HCT116 (cell line): ENCODE measurements around the gene IQGAP2. TPM values are rescaled to one million over a fixed set of nuclear protein-coding genes. Genes with fewer than 3 reads are reported as not detected.
A peak's percentile ranks its signal among the peaks of the same experiment; 100 is the strongest.
"Not testable (repeated sequence)": the region's sequence is repeated elsewhere in the genome, so short reads cannot be mapped to it uniquely, and the experiment has no call there.

Experiments
- ATAC-seq: fragments of 200-7000 bp; cut with Tn5 transposase; 2 replicates; pipeline ENCODE4 v1.9.1; 2020; ENCODE audit warnings: mild to moderate bottlenecking, moderate library complexity
- BruUV-seq: library from RNA; stranded (reverse); fragments of 400-500 nt; replicated peaks from 2 replicates; lab custom pipeline; 2021; lab: Mats Ljungman, UMichigan
- CTCF ChIA-PET: fragments of 300-600 bp; sonication (Branson Sonifier 250); formaldehyde crosslinking; loops from one replicate; lab custom pipeline; 2021; ENCODE audit warnings: antibody characterized with exemption; lab: Charles Lee
- POLR2A ChIA-PET: fragments of 300-600, 350-600 bp; sonication (Branson Sonifier 250); formaldehyde crosslinking; loops from one replicate; lab custom pipeline; 2021; ENCODE audit warnings: antibody characterized with exemption; lab: Charles Lee
- RAD21 ChIA-PET, 2 experiments: fragments of 300-600 bp; sonication (Branson Sonifier 250); formaldehyde crosslinking; loops; one replicate each; lab custom pipeline; 2023; ENCODE audit warnings: low total read pairs in 2 of 2; ENCODE audit not compliant: uncharacterized antibody in 2 of 2, unreplicated experiment in 2 of 2, low non-redundant PET in 1 of 2; lab: Charles Lee
- DNase-seq: peaks from one replicate; pipeline ENCODE4 v3.0.0-alpha.2; 2010; ENCODE audit warnings: low read depth, low spot score
- H2AFZ ChIP-seq: fragments of 200-600 bp; shearing (Covaris generic), sonication (generic); 2 replicates; pipeline ENCODE4 v1.6.1; 2017; ENCODE audit warnings: low read depth, mixed run types, mixed read lengths, antibody characterized with exemption, low read length; ENCODE audit not compliant: poor library complexity, severe bottlenecking
- H3K27ac ChIP-seq: 2 replicates; pipeline ENCODE4 v1.5.1; 2012; ENCODE audit warnings: low read depth, low read length
- H3K27me3 ChIP-seq: fragments of 200-600 bp; sonication (generic); 2 replicates; pipeline ENCODE4 v1.6.1; 2016; ENCODE audit warnings: mixed run types, low read length, mixed read lengths; ENCODE audit not compliant: insufficient read depth
- H3K36me3 ChIP-seq, 2 experiments: fragments of 200-500 bp in 1 of 2; fragments of 200-600 bp in 1 of 2; sonication (Bioruptor generic) in 1 of 2; sonication (generic) in 1 of 2; 2 replicates each; pipeline versions ENCODE4 v1.5.1 to v1.6.1; 2014 to 2016; ENCODE audit warnings: low read length in 2 of 2, inconsistent platforms in 1 of 2, mixed read lengths in 1 of 2, mixed run types in 1 of 2; ENCODE audit not compliant: insufficient read depth in 2 of 2, control insufficient read depth in 1 of 2
- H3K4me1 ChIP-seq, 2 experiments: fragments of 200-600 bp in 1 of 2; sonication (generic) in 1 of 2; 2 replicates each; pipeline versions ENCODE4 v1.5.1 to v1.6.1; 2012 to 2017; ENCODE audit warnings: low read length in 2 of 2, inconsistent platforms in 1 of 2, mild to moderate bottlenecking in 1 of 2, mixed read lengths in 1 of 2, mixed run types in 1 of 2, moderate library complexity in 1 of 2; ENCODE audit not compliant: insufficient read depth in 2 of 2, control insufficient read depth in 1 of 2
- H3K4me2 ChIP-seq: fragments of 200-600 bp; sonication (generic); 2 replicates; pipeline ENCODE4 v1.6.1; 2017; ENCODE audit warnings: mixed run types, low read length, mixed read lengths
- H3K4me3 ChIP-seq, 2 experiments: fragments of 200-600 bp in 1 of 2; sonication (generic) in 1 of 2; replicated peaks in 1 of 2; 2 replicates each; pipeline ENCODE4 v1.5.1; 2011 to 2016; ENCODE audit warnings: low read length in 2 of 2, control low read depth in 1 of 2, low read depth in 1 of 2, mild to moderate bottlenecking in 1 of 2, mixed read lengths in 1 of 2, mixed run types in 1 of 2
- H3K79me2 ChIP-seq: fragments of 200-600 bp; sonication (generic); 2 replicates; pipeline ENCODE4 v1.6.1; 2017; ENCODE audit warnings: mild to moderate bottlenecking, mixed run types, low read length, moderate library complexity, mixed read lengths; ENCODE audit not compliant: insufficient read depth
- H3K9ac ChIP-seq: fragments of 200-600 bp; sonication (generic); 2 replicates; pipeline ENCODE4 v1.6.1; 2016; ENCODE audit warnings: low read length, mixed read lengths
- H3K9me2 ChIP-seq: fragments of 200-600 bp; sonication (generic), shearing (Covaris generic); 2 replicates; pipeline ENCODE4 v1.6.1; 2017; ENCODE audit warnings: mixed run types, mild to moderate bottlenecking, moderate library complexity; ENCODE audit not compliant: insufficient read depth
- H3K9me3 ChIP-seq, 2 experiments: fragments of 200-500 bp in 1 of 2; fragments of 200-600 bp in 1 of 2; sonication (Bioruptor generic) in 1 of 2; sonication (generic) in 1 of 2; 2 replicates each; pipeline ENCODE4 v1.6.1; 2014 to 2017; ENCODE audit warnings: low read length in 2 of 2, mixed read lengths in 2 of 2, inconsistent platforms in 1 of 2, low read depth in 1 of 2, mild to moderate bottlenecking in 1 of 2, mixed run types in 1 of 2, moderate library complexity in 1 of 2; ENCODE audit not compliant: control insufficient read depth in 1 of 2, insufficient read depth in 1 of 2
- H4K20me1 ChIP-seq: fragments of 200-600 bp; sonication (generic), shearing (Covaris generic); 2 replicates; pipeline ENCODE4 v1.6.1; 2017; ENCODE audit warnings: mixed run types, mild to moderate bottlenecking, moderate library complexity; ENCODE audit not compliant: insufficient read depth
- CBX3 ChIP-seq: IDR thresholded peaks from 2 replicates; pipeline ENCODE4 v1.6.1; 2012; ENCODE audit warnings: low read depth
- CTCF ChIP-seq, 3 experiments: fragments of 200-600 bp in 1 of 3; sonication (generic) in 1 of 3; IDR thresholded peaks in 2 of 3; conservative IDR thresholded peaks in 1 of 3; 2 replicates each; pipeline ENCODE4 v1.5.1; 2012 to 2017; ENCODE audit warnings: low read depth in 2 of 3, low read length in 2 of 3, antibody characterized with exemption in 1 of 3, borderline replicate concordance in 1 of 3, control low read depth in 1 of 3, mild to moderate bottlenecking in 1 of 3, mixed read lengths in 1 of 3, mixed run types in 1 of 3, moderate library complexity in 1 of 3; ENCODE audit not compliant: insufficient read depth in 1 of 3
- EGR1 ChIP-seq: IDR thresholded peaks from 2 replicates; pipeline ENCODE4 v1.6.1; 2012; ENCODE audit warnings: low read depth
- RAD21 ChIP-seq: IDR thresholded peaks from 2 replicates; pipeline ENCODE4 v1.6.1; 2012; ENCODE audit warnings: low read depth, mild to moderate bottlenecking
- SIN3A ChIP-seq: IDR thresholded peaks from 2 replicates; pipeline ENCODE4 v1.6.1; 2012; ENCODE audit warnings: low read depth
- SP1 ChIP-seq: IDR thresholded peaks from 2 replicates; pipeline ENCODE4 v1.6.1; 2012; ENCODE audit warnings: low read depth
- ZNF274 ChIP-seq: fragments of 200-500 bp; sonication (Bioruptor generic); IDR thresholded peaks from 2 replicates; pipeline ENCODE4 v1.6.1; 2014; ENCODE audit warnings: mild to moderate bottlenecking, low read depth, low read length, inconsistent platforms
- intact Hi-C: fragments of 100-400 bp; cut with micrococcal nuclease; formaldehyde crosslinking; loops from 2 replicates; pipeline ENCODE4 v1.10.0; 2022
- total RNA-seq: library from RNA; stranded (reverse); gene quantifications from one replicate; pipeline ENCODE4 v1.2.1, GENCODE V29; 2021; ENCODE audit not compliant: unreplicated experiment
- TF ChIP-seq, protein P1 (sequence below): IDR thresholded peaks from 2 replicates; pipeline ENCODE4 v1.6.1; 2012; ENCODE audit warnings: low read depth

Gene IQGAP2
- total RNA-seq, 1 experiment from 2014 or later = 2.0 TPM

DNA sequence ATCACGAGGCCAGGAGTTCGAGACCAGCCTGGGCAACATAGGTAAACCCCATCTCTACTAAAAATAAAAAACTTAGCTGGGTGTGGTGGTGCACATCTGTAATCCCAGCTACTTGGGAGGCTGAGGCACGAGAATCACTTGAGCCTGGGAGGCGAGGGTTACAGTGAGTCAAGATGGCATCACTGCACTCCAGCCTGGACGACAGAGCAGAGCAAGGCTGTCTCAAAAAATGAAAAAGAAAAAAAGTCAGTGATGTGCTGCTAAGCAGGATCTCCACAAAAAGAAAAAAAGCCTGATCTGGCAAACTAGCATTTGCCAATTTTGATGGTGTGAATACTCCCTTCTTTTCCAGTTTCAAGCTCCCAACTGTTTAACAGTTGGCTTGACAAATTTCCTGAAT lies 334.8 kb downstream of the IQGAP2 start:
- H3K4me3 ChIP-seq = no peak overlapping the region
- peaks cover 18 to 54% of the 10 kb centered on the region in 2 experiments for H3K4me1 ChIP-seq
- ChIA-PET POLR2A (no interaction called here), RAD21 (interaction anchor here in 1 of 2 experiments (1.1 kb wide), 1 partner anchor 16 kb away, joined by 3 read pairs; no protein-coding TSS in a partner anchor), CTCF (no interaction called here)
- H3K9me2 ChIP-seq = no peaks in the 10 kb centered on the region
- DNase-seq (no peak), ATAC-seq (no peak)
- H3K27ac ChIP-seq = no peak overlapping the region
- no peaks in the 10 kb centered on the region for H3K27me3 ChIP-seq
- peaks cover 0 to 4% of the 10 kb centered on the region in 2 experiments; a peak in 1 of 4 replicates for H3K36me3 ChIP-seq
- peak overlapping the region; percentile 64 for H3K4me2 ChIP-seq
- intact Hi-C loops = no loop called here
- no peak for TF ChIP-seq EGR1
- no peaks in the 10 kb centered on the region for H3K9me3 ChIP-seq
- BruUV-seq = no TSS peak
- 0 out of 2 replicates have a peak overlapping the region, but pooled peaks have one; percentile 19 for H3K9ac ChIP-seq
- no peaks in the 10 kb centered on the region for H3K79me2 ChIP-seq
- no peak overlapping the region for H2AFZ ChIP-seq
- no peaks in the 10 kb centered on the region for H4K20me1 ChIP-seq

DNA sequence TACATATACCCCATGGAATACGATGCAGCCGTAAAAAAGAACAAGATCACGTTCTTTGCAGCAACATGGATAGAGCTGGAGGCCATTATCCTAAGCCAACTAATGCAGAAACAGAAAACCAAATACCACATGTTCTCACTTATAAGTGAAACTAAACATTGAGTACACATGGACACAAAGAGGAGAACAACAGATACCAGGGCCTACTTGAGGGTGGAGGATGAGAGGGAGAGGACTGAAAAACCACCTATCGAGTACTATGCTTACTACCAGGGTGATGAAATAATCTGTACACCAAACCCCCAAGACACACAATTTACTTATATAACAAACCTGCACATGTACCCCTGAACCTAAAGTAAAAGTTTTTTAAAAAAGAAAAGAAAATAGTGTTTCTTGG lies 338.4 kb downstream of the IQGAP2 start:
- DNase-seq, BruUV-seq, H3K27ac ChIP-seq, H3K4me2 ChIP-seq, H2AFZ ChIP-seq, H3K9me2 ChIP-seq, H3K36me3 ChIP-seq, ATAC-seq, H3K79me2 ChIP-seq, POLR2A ChIA-PET, CTCF ChIA-PET, H3K4me3 ChIP-seq, intact Hi-C loops, RAD21 ChIA-PET, H3K27me3 ChIP-seq, H4K20me1 ChIP-seq, H3K9me3 ChIP-seq, H3K9ac ChIP-seq: not testable (repeated sequence)
- H3K4me1 ChIP-seq = peaks cover 13 to 44% of the 10 kb centered on the region in 2 experiments

- peak overlapping the region; percentile 0 for H2AFZ ChIP-seq
- BruUV-seq = no TSS peak
- H3K9me2 ChIP-seq = no peaks in the 10 kb centered on the region
- ATAC-seq (no peak), DNase-seq (no peak)
- no peaks in the 10 kb centered on the region for H3K79me2 ChIP-seq
- no peaks in the 10 kb centered on the region for H3K36me3 ChIP-seq
- peaks cover 13 to 34% of the 10 kb centered on the region in 2 experiments for H3K4me1 ChIP-seq
- H4K20me1 ChIP-seq = no peaks in the 10 kb centered on the region
- POLR2A ChIA-PET = no interaction called here
- H3K4me2 ChIP-seq = no peak overlapping the region
- H3K9ac ChIP-seq = no peak overlapping the region
- intact Hi-C loops = no loop called here
- no peaks in the 10 kb centered on the region for H3K9me3 ChIP-seq
- RAD21 ChIA-PET = no interaction called here
- H3K4me3 ChIP-seq = no peak overlapping the region
- no peak overlapping the region for H3K27ac ChIP-seq
- CTCF ChIA-PET = no interaction called here
- no peaks in the 10 kb centered on the region for H3K27me3 ChIP-seq
- TF ChIP-seq ZNF274 (no peak), CTCF (IDR thresholded peaks at IDR 0.05 in 2 of 3, conservative IDR thresholded peaks at IDR 0.05 in 1 of 3; ENCODE audit: borderline replicate concordance in 1 of 3, insufficient read depth in 1 of 3, low read depth in 2 of 3, low read length in 2 of 3) (no peak), CBX3 (no peak), RAD21 (no peak), SP1 (no peak), SIN3A (no peak)
- TF ChIP-seq, protein P1, sequence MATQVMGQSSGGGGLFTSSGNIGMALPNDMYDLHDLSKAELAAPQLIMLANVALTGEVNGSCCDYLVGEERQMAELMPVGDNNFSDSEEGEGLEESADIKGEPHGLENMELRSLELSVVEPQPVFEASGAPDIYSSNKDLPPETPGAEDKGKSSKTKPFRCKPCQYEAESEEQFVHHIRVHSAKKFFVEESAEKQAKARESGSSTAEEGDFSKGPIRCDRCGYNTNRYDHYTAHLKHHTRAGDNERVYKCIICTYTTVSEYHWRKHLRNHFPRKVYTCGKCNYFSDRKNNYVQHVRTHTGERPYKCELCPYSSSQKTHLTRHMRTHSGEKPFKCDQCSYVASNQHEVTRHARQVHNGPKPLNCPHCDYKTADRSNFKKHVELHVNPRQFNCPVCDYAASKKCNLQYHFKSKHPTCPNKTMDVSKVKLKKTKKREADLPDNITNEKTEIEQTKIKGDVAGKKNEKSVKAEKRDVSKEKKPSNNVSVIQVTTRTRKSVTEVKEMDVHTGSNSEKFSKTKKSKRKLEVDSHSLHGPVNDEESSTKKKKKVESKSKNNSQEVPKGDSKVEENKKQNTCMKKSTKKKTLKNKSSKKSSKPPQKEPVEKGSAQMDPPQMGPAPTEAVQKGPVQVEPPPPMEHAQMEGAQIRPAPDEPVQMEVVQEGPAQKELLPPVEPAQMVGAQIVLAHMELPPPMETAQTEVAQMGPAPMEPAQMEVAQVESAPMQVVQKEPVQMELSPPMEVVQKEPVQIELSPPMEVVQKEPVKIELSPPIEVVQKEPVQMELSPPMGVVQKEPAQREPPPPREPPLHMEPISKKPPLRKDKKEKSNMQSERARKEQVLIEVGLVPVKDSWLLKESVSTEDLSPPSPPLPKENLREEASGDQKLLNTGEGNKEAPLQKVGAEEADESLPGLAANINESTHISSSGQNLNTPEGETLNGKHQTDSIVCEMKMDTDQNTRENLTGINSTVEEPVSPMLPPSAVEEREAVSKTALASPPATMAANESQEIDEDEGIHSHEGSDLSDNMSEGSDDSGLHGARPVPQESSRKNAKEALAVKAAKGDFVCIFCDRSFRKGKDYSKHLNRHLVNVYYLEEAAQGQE = no peak
Measured at GRCh38 chr5:76742583-76742982, 339.5 kb downstream of the IQGAP2 start.
